HG03103 (cell line): Measurements from ENCODE around the gene DSCAM.

Experiments used
- ATAC-seq: cut with Tn5 transposase; IDR thresholded peaks from one replicate; pipeline ENCODE4 v1.9.1; 2021; ENCODE audit warnings: low read depth; ENCODE audit not compliant: unreplicated experiment

Gene DSCAM

DNA sequence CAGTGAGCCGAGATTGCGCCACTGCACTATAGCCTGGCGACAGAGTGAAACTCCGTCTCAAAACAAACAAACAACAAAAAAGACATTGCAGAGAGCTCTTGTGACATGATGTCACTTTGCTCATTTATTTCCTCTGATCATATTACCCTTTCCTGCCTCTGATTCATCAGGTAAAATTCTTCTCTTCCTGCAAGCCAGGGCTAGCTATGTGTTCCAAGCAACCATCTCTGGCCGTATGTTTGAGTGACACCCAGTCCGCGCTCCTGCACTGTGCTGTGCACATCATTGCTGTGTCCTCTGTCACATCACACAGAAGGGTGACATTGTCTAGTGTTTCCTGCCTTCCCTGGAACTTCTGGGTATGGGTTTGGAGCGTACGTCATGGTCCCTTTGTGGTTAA is 728.4 kb downstream of the DSCAM start:
- ATAC-seq = no peak

DNA sequence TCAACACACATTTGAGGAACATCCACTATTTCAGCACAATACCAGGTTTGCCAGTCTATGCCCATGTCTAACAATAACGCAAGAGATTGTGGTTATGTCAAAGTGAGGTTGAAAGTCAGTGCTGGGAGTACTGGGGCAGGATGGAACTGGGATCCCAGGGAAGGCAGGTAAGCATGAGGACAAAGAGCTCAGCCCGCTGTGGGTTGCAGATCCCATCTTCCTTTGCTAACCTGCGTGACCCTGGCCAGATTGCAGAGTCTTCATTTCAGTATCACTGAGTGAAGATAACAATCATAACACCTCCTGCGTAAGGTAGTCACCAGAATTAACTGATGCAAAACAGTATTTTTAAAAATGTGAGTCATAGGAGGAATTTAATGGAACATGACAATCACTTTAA is 729.7 kb downstream of the DSCAM start:
- no peak for ATAC-seq

DNA sequence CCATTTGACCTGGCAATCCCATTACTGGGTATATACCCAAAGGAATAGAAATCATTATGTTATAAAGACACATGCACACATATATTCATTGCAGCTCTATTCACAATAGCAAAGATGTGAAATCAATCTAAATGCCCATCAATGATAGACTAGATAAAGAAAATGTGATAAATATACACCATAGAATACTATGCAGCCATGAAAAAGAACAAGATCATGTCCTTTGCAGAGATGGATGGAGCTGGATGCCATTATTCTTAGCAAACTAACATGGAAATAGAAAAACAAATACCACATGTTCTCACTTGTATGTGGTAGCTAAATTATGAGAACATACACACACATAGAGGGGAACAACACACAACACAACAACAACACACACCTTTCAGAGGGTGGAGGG is 731.2 kb downstream of the DSCAM start:
- ATAC-seq = no peak

DNA sequence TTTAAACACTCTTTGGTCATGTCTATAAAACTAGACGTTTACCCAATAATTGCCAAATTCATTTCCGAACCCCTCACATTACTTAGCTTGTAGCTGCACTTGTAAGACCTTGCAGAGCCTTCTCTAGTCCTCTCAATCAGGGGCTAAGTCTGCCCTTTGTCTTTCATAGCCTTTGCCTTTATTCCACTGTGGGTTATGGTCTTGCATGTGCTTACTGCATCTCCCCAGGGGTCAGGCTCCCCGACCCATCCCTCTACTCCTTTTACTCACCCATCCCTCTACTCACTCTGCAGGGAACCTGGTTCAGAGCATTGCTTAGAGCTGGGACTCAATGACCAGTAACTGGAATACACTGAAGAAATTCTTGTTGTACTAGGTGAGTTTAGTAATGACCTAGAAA is 744.3 kb downstream of the DSCAM start:
- ATAC-seq = no peak

DNA sequence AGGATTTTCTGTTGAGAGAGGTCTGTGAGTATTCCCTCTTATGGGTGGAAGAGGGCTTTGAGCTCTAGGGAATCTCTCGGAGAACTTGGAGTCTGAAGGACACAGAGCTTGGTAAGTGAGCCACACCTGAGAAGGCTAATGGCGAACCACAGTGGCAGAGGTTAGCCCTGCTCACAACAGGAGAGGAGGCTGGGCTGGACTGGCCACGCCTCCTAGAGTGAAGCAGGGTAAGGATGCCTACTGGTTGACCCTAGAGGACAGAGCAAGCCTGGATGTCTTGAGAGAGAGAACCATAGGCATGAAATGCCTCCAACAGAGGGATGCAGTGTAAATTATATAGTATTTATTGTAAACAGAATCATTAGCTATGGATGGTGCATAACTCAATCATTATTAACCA is 747.1 kb downstream of the DSCAM start:
- no peak for ATAC-seq

DNA sequence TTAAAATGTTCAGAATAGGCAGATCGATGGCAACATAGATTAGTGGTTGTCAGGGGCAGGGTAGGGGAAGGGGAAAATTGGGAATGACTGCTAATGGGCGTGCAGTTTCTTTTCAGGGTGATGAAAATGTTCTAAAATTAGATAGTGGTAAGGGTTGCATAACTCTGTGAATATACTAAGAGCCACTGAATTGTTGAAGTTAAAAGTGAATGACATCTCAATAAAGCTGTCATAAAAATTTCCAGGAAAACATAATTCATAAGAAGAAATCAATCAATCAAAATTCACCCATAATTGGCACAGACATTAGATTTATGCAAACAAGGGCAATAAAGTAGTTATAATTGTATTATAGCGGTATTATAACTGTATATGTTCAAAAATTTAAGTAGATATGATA is 751.5 kb downstream of the DSCAM start:
- ATAC-seq = no peak

DNA sequence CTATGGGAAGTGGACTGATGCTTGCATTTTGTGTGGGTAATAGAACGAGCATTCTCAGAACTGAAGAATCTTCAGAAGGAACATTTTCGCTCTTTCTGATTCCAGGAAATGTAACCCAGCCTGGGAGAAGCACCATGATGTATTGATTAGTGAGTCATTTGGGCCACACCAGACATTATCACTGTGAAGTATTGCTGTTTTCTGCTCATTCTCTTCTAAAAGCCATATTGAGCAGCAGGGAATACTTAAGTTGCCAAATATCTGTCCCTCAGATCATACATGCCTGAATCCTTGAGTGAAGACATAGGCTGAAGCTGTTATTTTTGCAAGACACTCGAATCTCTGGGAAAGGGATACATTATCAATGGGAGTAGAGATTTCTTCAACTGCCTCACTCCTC is 766.6 kb downstream of the DSCAM start:
- no peak for ATAC-seq

DNA sequence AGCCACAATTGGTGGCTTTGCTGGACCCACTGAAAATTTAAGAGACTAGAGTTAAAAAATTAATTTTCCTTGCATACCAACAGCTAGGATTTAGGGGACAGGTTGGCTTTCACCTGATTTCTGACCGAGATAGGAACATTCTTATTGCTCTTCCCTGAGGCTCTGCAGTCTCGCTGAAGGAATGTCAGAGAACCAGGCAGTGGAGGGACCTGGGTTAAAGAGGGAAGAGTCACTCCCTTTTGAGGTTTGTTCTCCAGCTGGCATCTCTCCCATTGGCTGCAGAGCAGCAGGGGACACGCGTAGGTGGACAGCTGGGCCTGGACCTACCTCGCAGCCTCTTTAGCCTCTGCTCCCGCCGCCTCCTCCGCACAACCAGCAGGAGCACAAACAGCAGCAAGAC is 772.2 kb downstream of the DSCAM start:
- no peak for ATAC-seq

DNA sequence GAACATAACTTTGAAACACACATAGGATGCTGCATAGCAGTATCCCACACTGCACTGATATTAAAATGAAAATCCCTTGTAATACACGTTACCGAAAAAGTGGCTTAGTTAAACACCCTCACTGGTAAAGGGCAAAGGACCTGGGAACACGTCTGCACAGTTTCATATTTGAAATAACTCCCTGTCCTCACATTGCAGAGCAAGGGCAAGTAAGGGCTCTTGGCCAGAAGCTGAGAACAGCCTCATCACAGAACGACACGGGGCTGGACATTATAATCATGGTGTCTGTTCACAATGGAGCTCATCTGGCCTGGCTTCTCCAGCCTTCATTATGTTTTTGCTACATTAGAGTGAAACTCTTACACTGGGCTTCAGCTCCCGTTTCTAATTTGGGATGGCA is 772.8 kb downstream of the DSCAM start:
- ATAC-seq = no peak

DNA sequence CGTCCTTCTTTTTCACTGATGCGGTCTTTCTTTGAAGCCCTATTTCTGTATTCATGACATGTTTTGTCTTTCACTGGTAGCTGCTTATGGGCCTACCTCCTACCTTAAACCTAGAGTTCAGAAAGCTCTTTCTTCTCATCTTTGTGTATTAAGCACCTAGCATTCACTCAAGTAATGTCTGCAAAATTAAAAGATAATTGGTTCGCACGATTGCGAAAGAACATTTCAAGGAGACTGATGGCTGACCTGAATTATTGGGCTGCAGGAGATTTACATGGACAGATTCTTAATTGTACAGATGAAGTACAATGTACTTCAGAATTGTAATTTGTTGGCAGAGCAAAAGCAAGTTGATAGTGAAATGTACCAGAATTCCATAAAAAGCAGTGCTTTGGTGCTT is 773.3 kb downstream of the DSCAM start:
- ATAC-seq = no peak

DNA sequence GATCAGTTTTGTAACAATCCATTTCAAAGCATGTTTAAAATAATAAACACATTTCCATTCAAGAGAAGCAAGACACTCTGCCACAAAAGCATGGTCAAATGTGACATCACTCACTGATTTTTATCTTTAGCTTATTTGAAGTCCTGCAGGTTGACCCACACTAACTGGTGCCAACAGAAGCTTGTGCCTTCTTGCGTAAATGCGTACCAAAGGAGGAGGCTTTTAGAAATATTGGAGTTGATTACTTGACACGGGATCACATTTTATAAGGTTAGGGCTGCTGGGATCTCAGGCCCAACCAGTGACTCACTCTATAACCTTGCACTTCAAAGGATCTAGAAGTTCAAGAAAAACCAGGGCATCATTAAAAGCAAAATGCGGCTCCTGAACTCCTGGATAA is 776.1 kb downstream of the DSCAM start:
- ATAC-seq = no peak

DNA sequence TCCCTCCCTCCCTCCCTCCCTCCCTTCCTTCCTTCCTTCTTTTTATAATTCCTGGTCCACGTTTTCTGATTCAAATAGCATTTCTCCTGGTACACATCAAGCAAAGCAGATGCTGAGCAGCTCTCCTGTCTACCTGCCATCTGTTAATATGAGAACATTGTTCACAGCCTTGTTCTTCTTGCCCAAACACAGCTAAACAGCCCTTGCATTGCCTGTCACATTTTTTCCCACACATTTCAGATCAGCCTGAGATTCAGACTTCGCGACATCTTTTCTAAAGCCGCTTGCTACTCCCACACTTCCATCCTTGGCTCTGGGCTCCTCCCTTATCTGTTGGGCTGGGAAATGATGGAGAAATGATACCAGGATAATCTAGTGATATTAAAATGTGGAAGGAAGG is 779.2 kb downstream of the DSCAM start:
- no peak for ATAC-seq

DNA sequence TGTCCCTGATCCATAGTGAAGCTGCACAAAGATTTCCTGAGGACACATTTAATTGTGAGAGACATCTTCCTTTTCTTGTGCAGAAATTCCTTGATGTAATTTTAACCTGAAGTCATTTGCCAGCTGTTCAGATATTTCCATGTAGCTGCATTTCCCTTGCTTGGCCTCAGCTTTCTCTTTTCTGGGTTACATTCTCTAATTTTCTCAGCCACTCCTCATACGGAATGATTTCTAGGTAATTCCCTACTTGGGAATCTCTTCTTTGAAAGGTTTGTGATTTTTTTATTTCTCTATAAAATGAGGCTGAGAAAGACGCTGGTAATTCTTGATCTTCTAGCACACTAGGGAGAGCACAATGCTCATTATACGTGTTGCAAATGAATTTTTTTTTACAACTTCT is 780.7 kb downstream of the DSCAM start:
- no peak for ATAC-seq

DNA sequence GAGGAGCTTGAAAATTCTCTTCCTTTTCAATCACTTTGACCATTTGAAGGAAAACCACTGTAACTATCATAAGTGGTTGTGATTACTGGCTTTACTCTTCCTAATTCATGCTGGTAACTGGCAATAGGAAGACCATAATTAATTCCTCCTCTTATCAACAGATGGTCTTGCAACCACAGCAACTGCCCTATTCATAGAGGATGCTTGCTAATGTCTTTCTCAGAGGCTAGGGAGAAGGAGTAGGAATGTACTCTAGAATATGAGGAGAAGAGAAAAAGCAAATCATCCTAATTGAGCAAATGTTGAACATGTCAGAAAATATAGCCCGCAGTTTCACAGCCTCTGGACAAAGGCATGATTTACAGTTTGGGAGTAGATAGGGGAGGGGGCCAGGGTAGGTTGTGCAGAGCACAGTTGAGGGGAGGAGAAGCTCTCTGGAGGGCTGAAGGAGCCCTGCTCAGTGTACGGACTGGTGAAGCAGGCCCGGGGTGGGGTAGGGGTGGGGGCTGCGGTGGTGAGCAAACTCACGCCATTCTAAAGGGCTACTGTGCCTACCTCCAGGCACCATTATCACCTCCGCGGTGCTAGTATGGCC is 786.8 kb downstream of the DSCAM start:
- no peak for ATAC-seq

DNA sequence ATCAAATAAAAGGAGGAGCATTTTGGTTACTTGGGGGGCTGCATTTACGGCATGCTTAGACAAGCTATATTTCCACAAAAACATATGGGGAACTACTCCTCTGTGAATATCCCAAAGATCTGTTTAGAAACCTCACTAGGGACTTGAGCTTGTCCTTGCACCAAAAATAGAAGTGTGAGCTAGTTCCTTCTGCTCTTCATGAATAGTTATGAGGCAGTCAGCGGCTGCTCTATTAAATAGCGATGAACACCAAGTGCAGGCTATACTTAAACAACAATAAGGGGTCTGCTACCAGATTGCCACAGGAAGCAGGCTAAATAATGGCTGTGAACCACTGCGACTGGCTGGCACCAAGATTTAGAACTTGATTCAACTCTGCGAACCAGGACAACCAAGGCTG is 789.6 kb downstream of the DSCAM start:
- ATAC-seq = no peak

DNA sequence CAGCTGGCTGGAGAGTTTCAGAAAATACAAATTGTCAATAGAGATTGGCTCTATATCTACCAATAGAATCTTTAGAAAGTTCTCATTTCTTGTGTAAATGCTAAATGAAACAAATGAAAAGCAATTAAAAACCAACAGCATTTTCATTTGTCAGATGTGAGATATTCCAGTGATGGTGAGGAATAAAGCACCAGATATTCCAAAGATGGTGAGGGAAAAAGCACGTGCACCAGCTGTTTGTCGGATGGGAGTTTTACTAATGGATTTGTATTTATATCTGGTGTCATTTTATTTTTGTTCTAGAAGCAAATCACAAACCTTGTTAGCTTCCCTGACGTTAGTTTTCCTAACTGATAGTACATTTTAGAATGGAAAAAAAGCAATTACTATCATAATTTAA is 790.9 kb downstream of the DSCAM start:
- ATAC-seq = no peak

DNA sequence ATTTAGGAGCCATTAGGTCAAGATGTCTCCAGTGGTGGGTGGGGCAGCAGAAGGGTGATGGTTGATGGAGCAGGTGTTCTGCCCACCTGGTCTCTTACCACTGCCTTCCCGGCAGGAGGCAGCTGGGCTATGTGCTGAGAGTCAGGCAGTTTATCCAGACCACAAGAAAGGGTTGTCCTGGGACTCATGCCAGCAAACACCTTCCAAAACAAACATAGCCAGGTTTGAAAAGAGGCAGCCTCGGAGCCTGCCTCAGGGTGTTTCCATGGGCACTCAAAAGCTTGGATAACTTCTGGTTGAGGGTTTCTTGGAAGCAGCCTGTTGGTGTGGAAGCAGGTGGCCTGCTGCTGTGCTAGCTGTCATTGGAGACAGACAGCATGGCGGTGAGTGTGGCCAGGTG is 792.6 kb downstream of the DSCAM start:
- no peak for ATAC-seq

DNA sequence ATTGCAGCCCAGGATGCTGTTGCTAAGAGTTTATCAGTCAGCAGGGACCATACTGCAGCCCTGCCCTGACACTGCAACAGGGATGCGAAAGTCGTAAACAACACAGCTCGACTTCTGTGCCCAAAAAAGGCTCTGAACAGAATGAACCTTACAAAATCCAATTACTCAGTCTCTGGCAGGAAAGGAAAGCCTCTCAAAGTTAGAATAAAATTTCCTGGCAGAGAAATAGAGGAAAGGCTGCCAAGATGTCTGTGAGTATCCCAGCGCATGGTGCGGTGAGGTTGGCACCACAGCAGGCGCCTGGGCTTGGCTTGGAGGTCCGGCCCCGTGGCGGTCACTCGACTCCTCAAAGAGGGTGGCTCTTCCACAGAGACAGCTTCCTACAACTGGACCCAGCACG is 794.0 kb downstream of the DSCAM start:
- no peak for ATAC-seq

DNA sequence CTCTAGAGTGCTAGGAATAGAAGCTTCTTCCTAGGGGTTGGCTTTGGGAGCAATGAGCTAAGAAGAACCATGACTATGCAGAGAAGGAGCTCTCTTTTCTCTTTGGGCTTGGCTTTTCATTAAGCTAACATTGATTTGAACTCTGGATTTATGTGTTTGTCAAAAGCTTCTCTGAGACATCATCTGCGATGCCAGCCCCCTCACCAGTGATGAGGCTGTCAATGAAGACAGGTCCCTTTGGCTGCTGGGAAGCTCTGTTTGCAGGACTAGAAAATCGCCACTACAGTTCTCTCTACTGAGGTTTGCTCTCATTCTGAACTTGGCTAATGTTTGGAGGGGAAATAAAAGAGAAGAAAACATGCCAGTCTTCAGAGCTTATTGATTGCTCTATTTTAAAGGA is 794.7 kb downstream of the DSCAM start:
- ATAC-seq = no peak

DNA sequence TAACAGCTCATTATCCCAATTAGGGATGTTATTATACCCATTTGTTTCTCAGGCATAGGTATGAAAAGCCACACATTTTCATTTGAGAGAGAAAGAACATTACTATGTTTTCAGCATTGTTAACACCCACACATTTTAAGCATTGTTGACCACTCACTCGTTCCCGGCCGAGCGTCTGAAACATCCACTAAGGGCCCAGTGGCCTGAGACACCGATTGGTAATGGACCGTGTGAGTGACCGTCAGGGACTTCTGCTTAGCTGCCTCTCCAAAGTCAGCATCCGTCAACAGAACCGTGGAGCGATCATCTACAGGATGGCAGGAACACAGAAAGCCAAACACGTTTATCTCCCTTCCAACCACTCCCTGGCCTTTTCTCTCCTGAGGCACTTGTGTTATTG is 795.2 kb downstream of the DSCAM start:
- ATAC-seq = no peak

DNA sequence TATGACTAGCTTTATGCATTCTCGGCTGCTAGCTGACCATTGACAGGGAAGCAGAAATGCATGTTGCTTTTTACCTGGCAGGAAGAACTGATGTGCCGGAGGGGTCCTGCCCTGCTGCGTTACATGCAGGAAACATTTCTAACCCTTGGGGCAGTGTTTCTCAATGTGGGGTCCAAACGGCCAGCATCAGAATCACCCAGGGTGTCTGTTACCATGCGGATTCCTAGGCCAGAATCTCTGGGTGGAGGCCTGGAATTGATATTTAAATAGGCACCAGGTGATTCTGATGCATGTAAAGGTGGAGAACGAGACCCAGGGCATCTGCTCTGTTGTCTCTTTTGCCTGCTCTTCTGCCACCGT is 797.0 kb downstream of the DSCAM start:
- no peak for ATAC-seq

DNA sequence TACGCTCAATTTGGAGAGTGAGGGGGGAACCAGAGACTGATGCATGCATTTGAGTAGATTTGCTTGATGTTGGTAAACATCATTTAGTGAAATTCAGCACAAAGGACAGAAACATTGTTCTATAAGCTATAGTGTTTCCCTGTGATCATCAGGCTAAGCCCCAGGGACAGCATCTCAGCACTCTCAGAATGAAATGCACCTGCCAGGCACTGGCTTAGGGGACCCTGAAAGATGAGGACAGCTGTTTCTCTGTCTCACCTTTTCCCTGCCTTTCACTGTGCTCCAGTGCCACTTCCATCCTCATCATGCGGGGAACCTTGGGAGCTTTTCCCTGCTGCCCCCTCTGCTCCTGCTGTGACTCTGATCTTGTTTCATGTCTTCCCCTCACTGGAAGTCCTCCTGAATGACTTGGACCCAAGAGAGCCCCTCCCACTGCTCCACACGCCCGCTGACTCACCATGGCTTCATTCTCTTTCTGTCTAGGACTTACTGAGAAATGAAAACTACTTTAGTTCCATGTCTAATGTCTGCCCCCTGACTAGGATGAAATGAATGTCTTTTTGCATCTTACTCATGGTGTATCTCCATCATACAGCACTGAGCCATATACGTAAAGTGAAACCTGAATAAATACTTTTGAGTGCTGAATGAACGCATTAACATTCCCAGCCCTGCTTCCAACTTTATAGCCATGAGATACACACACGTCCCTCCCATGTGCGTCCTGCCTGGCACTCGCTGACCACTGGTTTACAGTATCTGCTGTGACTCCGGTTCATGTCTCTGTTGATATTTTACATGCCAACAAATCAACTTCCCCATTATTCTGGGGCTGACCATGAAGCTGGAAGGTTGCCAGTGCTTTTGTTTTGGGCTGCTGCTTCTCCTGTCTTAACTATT is 797.7 kb downstream of the DSCAM start:
- no peak for ATAC-seq
